Breast epithelium (tissue), 3 donors: ENCODE data around the gene FOLR2.

Experiments
- CTCF ChIP-seq, 3 donors: fragments of 450-650 bp; IDR thresholded peaks; one replicate each; pipeline ENCODE4 v1.5.1; 2016 to 2017; ENCODE audit warnings: antibody characterized with exemption in 3 of 3, mild to moderate bottlenecking in 3 of 3, moderate library complexity in 3 of 3
- POLR2A ChIP-seq: fragments of 450-650 bp; IDR thresholded peaks from one replicate; pipeline ENCODE4 v1.6.1; 2016; ENCODE audit warnings: antibody characterized with exemption, mild to moderate bottlenecking, moderate library complexity
- POLR2AphosphoS5 ChIP-seq, 3 donors: sonication (generic); formaldehyde crosslinking; IDR thresholded peaks; one replicate each; pipeline ENCODE4 v1.6.1; 2017; ENCODE audit warnings: antibody characterized with exemption in 3 of 3

DNA sequence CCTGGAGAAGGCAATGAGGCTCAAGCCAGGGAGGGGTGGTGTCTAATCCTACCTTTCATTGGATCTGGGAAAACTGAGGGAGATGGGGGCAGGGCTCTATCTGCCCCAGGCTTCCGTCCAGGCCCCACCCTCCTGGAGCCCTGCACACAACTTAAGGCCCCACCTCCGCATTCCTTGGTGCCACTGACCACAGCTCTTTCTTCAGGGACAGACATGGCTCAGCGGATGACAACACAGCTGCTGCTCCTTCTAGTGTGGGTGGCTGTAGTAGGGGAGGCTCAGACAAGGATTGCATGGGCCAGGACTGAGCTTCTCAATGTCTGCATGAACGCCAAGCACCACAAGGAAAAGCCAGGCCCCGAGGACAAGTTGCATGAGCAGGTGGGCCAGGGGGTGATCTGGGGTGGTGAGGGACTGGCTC, 24.6 kb upstream of the FOLR2 start, which contains the start of gene FOLR1:
- TF ChIP-seq CTCF (IDR thresholded peaks at IDR 0.05) (no peak), POLR2A (no peak), POLR2AphosphoS5 (IDR thresholded peaks at IDR 0.05) (no peak)
